Measurements from ENCODE around the gene LYPD8.

GRCh38 chr1:248737457-248737856 is 18.1 kb downstream of the LYPD8 start:
- TF ChIP-seq CTCF (IDR thresholded peaks at IDR 0.05) (no peak), REST (IDR thresholded peaks at IDR 0.05; ENCODE audit: insufficient read depth in 1 of 2, low read depth in 2 of 2, low read length in 1 of 2) (no peak), POLR2AphosphoS5 (IDR thresholded peaks at IDR 0.05; ENCODE audit: low read depth, low read length) (no peak), TCF7L2 (IDR thresholded peaks at IDR 0.05; ENCODE audit: low read depth, low read length) (no peak)

Data from Panc1 (cell line).